ENCODE results near the gene IL20.

GRCh38 chr1:206883876-206884275 lies 18.5 kb downstream of the IL20 start:
- TF ChIP-seq CTCF (IDR thresholded peaks at IDR 0.05) (no peak), POLR2A (IDR thresholded peaks at IDR 0.05; ENCODE audit: low read length) (no peak), REST (IDR thresholded peaks at IDR 0.05) (no peak), CBX8 (IDR thresholded peaks at IDR 0.05) (no peak), EP300 (IDR thresholded peaks at IDR 0.05) (no peak), JUN (IDR thresholded peaks at IDR 0.05) (no peak), E2F6 (IDR thresholded peaks at IDR 0.05; ENCODE audit: borderline replicate concordance, low read depth) (no peak), HDAC2 (IDR thresholded peaks at IDR 0.05) (no peak), PHF8 (IDR thresholded peaks at IDR 0.05; ENCODE audit: borderline replicate concordance, low read depth) (no peak), JUNB (IDR thresholded peaks at IDR 0.05) (no peak), MAX (IDR thresholded peaks at IDR 0.05) (no peak), ESRRA (IDR thresholded peaks at IDR 0.05; ENCODE audit: borderline replicate concordance, low read length) (no peak)
